H9 (cell line): ENCODE data around the gene DRGX. TPM values are rescaled to one million over a fixed set of nuclear protein-coding genes. Genes with fewer than 3 reads are reported as not detected.

Experiments used
- DNase-seq: peaks from one replicate; pipeline ENCODE4 v3.0.0-alpha.2; 2017
- H2AFZ ChIP-seq: one replicate; pipeline ENCODE4 v1.6.1; 2013; ENCODE audit warnings: mild to moderate bottlenecking, low read length, control low read depth, moderate library complexity
- H2AK5ac ChIP-seq: 2 replicates; pipeline ENCODE4 v1.6.1; 2013; ENCODE audit warnings: low read length, control low read depth, mixed read lengths; ENCODE audit not compliant: insufficient read length
- H2BK120ac ChIP-seq: one replicate; pipeline ENCODE4 v1.6.1; 2013; ENCODE audit warnings: low read depth, mild to moderate bottlenecking, low read length, control low read depth, inconsistent platforms; ENCODE audit not compliant: poor library complexity, severe bottlenecking
- H2BK12ac ChIP-seq: 2 replicates; pipeline ENCODE4 v1.6.1; 2013; ENCODE audit warnings: low read length, control low read depth, mixed read lengths, low read depth; ENCODE audit not compliant: insufficient read length
- H2BK15ac ChIP-seq: 2 replicates; pipeline ENCODE4 v1.6.1; 2013; ENCODE audit warnings: low read depth, low read length, control low read depth
- H2BK20ac ChIP-seq: one replicate; pipeline ENCODE4 v1.6.1; 2013; ENCODE audit warnings: low read depth, mild to moderate bottlenecking, low read length, control low read depth, inconsistent platforms; ENCODE audit not compliant: poor library complexity, severe bottlenecking
- H2BK5ac ChIP-seq: 2 replicates; pipeline ENCODE4 v1.6.1; 2013; ENCODE audit warnings: low read length, control low read depth, mixed read lengths; ENCODE audit not compliant: insufficient read length
- H3K14ac ChIP-seq: 2 replicates; pipeline ENCODE4 v1.6.1; 2013; ENCODE audit warnings: low read length, control low read depth; ENCODE audit not compliant: insufficient read depth
- H3K18ac ChIP-seq: 2 replicates; pipeline ENCODE4 v1.6.1; 2013; ENCODE audit warnings: low read depth, mild to moderate bottlenecking, mixed read lengths, low read length, control low read depth; ENCODE audit not compliant: insufficient read length
- H3K23ac ChIP-seq: 2 replicates; pipeline ENCODE4 v1.6.1; 2013; ENCODE audit warnings: low read length, control low read depth, mixed read lengths, low read depth; ENCODE audit not compliant: insufficient read length
- H3K23me2 ChIP-seq: 2 replicates; pipeline ENCODE4 v1.6.1; 2013; ENCODE audit warnings: low read depth, mild to moderate bottlenecking, mixed read lengths, low read length, control low read depth; ENCODE audit not compliant: insufficient read length, poor library complexity, severe bottlenecking
- H3K27ac ChIP-seq: 2 replicates; pipeline ENCODE4 v1.5.1; 2013; ENCODE audit warnings: low read length, control low read depth, mixed read lengths, low read depth; ENCODE audit not compliant: insufficient read length
- H3K27me3 ChIP-seq: 2 replicates; pipeline ENCODE4 v1.6.1; 2013; ENCODE audit warnings: low read length, control low read depth, inconsistent platforms; ENCODE audit not compliant: insufficient read depth
- H3K4ac ChIP-seq: 2 replicates; pipeline ENCODE4 v1.6.1; 2013; ENCODE audit warnings: low read depth, mild to moderate bottlenecking, control low read depth, inconsistent platforms, low read length, moderate library complexity
- H3K4me1 ChIP-seq: 2 replicates; pipeline ENCODE4 v1.6.1; 2013; ENCODE audit warnings: low read length, control low read depth, inconsistent platforms; ENCODE audit not compliant: insufficient read depth
- H3K4me2 ChIP-seq: 2 replicates; pipeline ENCODE4 v1.6.1; 2013; ENCODE audit warnings: low read length, control low read depth, mixed read lengths; ENCODE audit not compliant: insufficient read length, insufficient read depth
- H3K56ac ChIP-seq: 2 replicates; pipeline ENCODE4 v1.6.1; 2013; ENCODE audit warnings: low read depth, mild to moderate bottlenecking, mixed read lengths, low read length, control low read depth; ENCODE audit not compliant: insufficient read length
- H3K79me1 ChIP-seq: 2 replicates; pipeline ENCODE4 v1.6.1; 2013; ENCODE audit warnings: low read depth, mild to moderate bottlenecking, moderate library complexity, low read length, control low read depth, inconsistent platforms; ENCODE audit not compliant: insufficient read depth, poor library complexity, severe bottlenecking
- H3K79me2 ChIP-seq: 2 replicates; pipeline ENCODE4 v1.6.1; 2013; ENCODE audit warnings: low read length, control low read depth, inconsistent platforms; ENCODE audit not compliant: insufficient read depth
- H3K9ac ChIP-seq: 2 replicates; pipeline ENCODE4 v1.6.1; 2013; ENCODE audit warnings: low read length, control low read depth, mixed read lengths; ENCODE audit not compliant: insufficient read length; ENCODE audit errors: extremely low read depth
- H3K9me3 ChIP-seq: one replicate; pipeline ENCODE4 v1.6.1; 2013; ENCODE audit warnings: low read depth, low read length, inconsistent platforms; ENCODE audit not compliant: control insufficient read depth
- H3T11ph ChIP-seq: one replicate; pipeline ENCODE4 v1.6.1; 2013; ENCODE audit warnings: mild to moderate bottlenecking, low read length, control low read depth, inconsistent platforms
- H4K20me1 ChIP-seq: one replicate; pipeline ENCODE4 v1.6.1; 2013; ENCODE audit not compliant: control insufficient read depth, insufficient read length, insufficient read depth
- H4K5ac ChIP-seq: 2 replicates; pipeline ENCODE4 v1.6.1; 2013; ENCODE audit warnings: low read depth, mild to moderate bottlenecking, mixed read lengths, low read length, control low read depth; ENCODE audit not compliant: insufficient read length
- H4K8ac ChIP-seq: replicated peaks from 2 replicates; pipeline ENCODE4 v1.6.1; 2013; ENCODE audit warnings: low read length, control low read depth, mixed read lengths, low read depth; ENCODE audit not compliant: insufficient read length
- H4K91ac ChIP-seq: 2 replicates; pipeline ENCODE4 v1.6.1; 2013; ENCODE audit warnings: low read depth, mild to moderate bottlenecking, moderate library complexity, mixed read lengths, low read length, control low read depth; ENCODE audit not compliant: insufficient read length
- H3K27ac Mint-ChIP-seq, 3 experiments: 2 replicates in 2 of 3; 3 replicates in 1 of 3; pipeline ENCODE4 v1.8.0; 2020 to 2021; ENCODE audit warnings: mixed read lengths in 3 of 3, mild to moderate bottlenecking in 1 of 3, moderate library complexity in 1 of 3
- H3K27me3 Mint-ChIP-seq: 2 replicates; pipeline ENCODE4 v1.8.0; 2021; ENCODE audit warnings: low read depth, mild to moderate bottlenecking, moderate library complexity, mixed read lengths
- H3K36me3 Mint-ChIP-seq, 3 experiments: 2 replicates in 2 of 3; 3 replicates in 1 of 3; pipeline ENCODE4 v1.8.0; 2020 to 2021; ENCODE audit warnings: low read depth in 3 of 3, mixed read lengths in 3 of 3; ENCODE audit not compliant: insufficient read depth in 1 of 3
- H3K4me1 Mint-ChIP-seq, 2 experiments: 2 replicates each; pipeline ENCODE4 v1.8.0; 2020; ENCODE audit warnings: mixed read lengths in 2 of 2
- H3K4me3 Mint-ChIP-seq, 2 experiments: 2 replicates in 1 of 2; 3 replicates in 1 of 2; pipeline ENCODE4 v1.8.0; 2020 to 2021; ENCODE audit warnings: mild to moderate bottlenecking in 2 of 2, mixed read lengths in 2 of 2, moderate library complexity in 1 of 2
- H3K9me3 Mint-ChIP-seq, 2 experiments: 2 replicates in 1 of 2; 3 replicates in 1 of 2; pipeline ENCODE4 v1.8.0; 2020; ENCODE audit warnings: mild to moderate bottlenecking in 2 of 2, mixed read lengths in 2 of 2, moderate library complexity in 1 of 2
- WGBS: extraction: QIAGEN DNeasy Blood & Tissue Kit; methylation state at CpG from one replicate; pipeline ENCODE4 v1.1.7; 2013; ENCODE audit warnings: missing lambda C conversion rate, low lambda C conversion rate, mixed read lengths; ENCODE audit not compliant: insufficient read length; ENCODE audit errors: extremely low coverage; 5-methylcytosine and 5-hydroxymethylcytosine counted together
- total RNA-seq: library from RNA; stranded (reverse); gene quantifications from 2 replicates; pipeline ENCODE4 v1.2.1, GENCODE V29; 2021
- TF ChIP-seq, protein P1 (sequence below): fragments of 200-600 bp; sonication (generic); conservative IDR thresholded peaks from 3 replicates; pipeline ENCODE4 v1.8.0; 2021; ENCODE audit warnings: antibody characterized with exemption, mild to moderate bottlenecking

DRGX gene
- total RNA-seq, 1 experiment from 2014 or later = not detected

- Mint-ChIP-seq H3K9me3 (peaks cover 0 to 2% of the 10 kb centered on the region in 2 experiments; a peak in 2 of 5 replicates), H3K36me3 (no peaks in the 10 kb centered on the region), H3K4me1 (peaks cover 9 to 10% of the 10 kb centered on the region in 2 experiments), H3K27ac (peak overlapping the region in 1 of 3 experiments; percentile 81; a peak in 1 of 7 replicates), H3K27me3 (no peaks in the 10 kb centered on the region; the same call in 1 of the 2 replicates), H3K4me3 (no peak overlapping the region)
- Histone ChIP-seq H2AFZ (no peak overlapping the region), H4K20me1 (no peaks in the 10 kb centered on the region), H4K91ac (no peak overlapping the region), H2AK5ac (no peak overlapping the region), H3K4ac (no peak overlapping the region), H3K18ac (no peak overlapping the region), H3K9me3 (no peaks in the 10 kb centered on the region), H3K27me3 (no peaks in the 10 kb centered on the region), H3K4me1 (peaks cover 4% of the 10 kb centered on the region), H2BK15ac (no peak overlapping the region), H2BK120ac (no peak overlapping the region), H3K79me1 (no peaks in the 10 kb centered on the region), H2BK12ac (no peak overlapping the region), H2BK20ac (no peak overlapping the region), H3K4me2 (no peak overlapping the region), H3K14ac (peak overlapping the region; percentile 30; the same call in 1 of the 2 replicates), H3K79me2 (no peaks in the 10 kb centered on the region), H4K8ac (no peak overlapping the region), H3K27ac (no peak overlapping the region), H4K5ac (no peak overlapping the region), H3K23me2 (no peaks in the 10 kb centered on the region), H2BK5ac (no peak overlapping the region), H3K23ac (no peak overlapping the region), H3K56ac (no peak overlapping the region), H3T11ph (no peak overlapping the region), H3K9ac (no peak overlapping the region)
- peak; percentile 46 for DNase-seq
- TF ChIP-seq, protein P1, sequence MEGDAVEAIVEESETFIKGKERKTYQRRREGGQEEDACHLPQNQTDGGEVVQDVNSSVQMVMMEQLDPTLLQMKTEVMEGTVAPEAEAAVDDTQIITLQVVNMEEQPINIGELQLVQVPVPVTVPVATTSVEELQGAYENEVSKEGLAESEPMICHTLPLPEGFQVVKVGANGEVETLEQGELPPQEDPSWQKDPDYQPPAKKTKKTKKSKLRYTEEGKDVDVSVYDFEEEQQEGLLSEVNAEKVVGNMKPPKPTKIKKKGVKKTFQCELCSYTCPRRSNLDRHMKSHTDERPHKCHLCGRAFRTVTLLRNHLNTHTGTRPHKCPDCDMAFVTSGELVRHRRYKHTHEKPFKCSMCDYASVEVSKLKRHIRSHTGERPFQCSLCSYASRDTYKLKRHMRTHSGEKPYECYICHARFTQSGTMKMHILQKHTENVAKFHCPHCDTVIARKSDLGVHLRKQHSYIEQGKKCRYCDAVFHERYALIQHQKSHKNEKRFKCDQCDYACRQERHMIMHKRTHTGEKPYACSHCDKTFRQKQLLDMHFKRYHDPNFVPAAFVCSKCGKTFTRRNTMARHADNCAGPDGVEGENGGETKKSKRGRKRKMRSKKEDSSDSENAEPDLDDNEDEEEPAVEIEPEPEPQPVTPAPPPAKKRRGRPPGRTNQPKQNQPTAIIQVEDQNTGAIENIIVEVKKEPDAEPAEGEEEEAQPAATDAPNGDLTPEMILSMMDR = no peak
- no CpG with 5 or more reads among the region's 15 CpGs for WGBS
Observed at GRCh38 chr10:49360271-49361177, 35.4 kb downstream of the DRGX start.
